NCI-H2196 treated with DMSO at 0.1 percent for 48 hours (cell line): ENCODE measurements around the gene TNP1.

Source experiments
- DNase-seq: peaks from one replicate; lab custom pipeline; 2025; ENCODE audit not compliant: unreplicated experiment; lab: John Stamatoyannopoulos, UW

TNP1 gene

DNA sequence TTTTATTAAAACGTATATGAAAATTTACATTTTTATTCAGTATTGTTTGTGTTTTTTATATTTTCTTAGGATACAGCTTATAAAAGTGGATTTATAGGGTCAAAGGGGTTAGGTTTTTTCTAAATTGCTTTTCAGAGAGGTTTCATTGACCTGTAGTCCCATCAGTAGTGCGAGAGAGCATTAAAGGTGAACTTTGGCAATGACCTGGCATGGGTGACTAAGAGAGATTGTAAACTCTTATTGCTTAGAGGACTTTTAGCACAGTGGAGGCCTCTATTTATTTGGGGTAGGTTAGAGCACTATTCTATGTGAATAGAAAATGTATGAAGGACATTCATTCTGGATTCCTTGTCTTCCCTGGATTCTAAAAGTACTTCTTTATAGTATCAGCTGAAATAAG, 16.0 kb upstream of the TNP1 start:
- no peak for DNase-seq

DNA sequence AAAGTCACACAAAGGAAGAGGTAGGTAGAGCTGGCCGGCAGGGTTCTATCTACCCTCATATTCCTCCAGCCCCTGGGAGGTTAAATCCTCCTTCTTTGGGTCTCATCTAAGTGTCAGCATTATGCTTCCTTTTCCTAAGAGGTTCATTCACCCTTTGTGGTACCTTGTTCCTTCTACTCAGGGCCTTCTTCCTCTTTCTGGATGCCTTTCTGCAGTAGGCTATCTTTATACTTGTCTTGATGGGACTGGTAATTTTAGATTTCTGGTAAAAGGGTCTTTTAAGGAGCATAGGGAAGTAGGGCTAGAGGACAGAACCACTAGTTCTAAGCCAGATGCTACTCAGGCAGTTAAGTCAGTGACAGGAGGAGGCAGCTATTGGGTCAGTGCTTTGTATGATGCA, 13.7 kb upstream of the TNP1 start:
- no peak for DNase-seq

DNA sequence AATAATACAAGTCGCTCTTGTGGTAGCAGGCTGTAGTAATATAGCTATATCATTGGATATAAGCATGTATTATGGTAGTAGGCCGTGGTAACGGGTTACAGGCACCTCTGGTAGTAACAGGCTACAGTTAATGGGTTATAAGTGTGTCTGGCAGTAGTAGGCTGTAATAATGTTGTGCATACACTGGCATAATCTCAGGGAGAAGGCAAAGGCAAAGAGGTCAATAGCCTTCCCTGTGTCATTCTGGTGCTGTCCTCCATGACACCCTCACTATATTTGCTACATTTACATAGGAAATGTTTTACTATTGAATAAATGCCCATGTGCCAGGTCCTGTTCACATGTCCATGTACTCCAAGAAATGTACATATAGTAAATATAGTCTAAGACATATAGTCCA, 12.8 kb upstream of the TNP1 start:
- no peak for DNase-seq

DNA sequence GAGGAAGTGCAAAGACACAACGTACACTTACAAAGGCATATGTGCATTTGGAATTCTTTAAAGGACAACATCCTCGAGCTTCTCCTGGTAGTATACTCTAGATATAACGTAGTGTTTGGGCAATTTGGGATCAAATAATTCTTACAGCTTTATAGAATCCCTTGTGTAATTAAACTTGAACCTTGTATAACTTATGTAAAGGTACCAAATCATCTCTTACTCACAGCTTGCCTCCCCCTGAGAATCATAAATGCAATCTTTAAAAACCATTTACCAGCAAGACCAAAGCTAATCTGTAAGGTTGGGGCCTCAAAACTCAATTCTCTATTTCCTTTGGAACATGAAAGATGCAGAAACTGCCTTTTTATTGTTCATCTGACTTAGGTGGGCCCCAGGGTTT, 12.2 kb upstream of the TNP1 start:
- DNase-seq, result no peak

DNA sequence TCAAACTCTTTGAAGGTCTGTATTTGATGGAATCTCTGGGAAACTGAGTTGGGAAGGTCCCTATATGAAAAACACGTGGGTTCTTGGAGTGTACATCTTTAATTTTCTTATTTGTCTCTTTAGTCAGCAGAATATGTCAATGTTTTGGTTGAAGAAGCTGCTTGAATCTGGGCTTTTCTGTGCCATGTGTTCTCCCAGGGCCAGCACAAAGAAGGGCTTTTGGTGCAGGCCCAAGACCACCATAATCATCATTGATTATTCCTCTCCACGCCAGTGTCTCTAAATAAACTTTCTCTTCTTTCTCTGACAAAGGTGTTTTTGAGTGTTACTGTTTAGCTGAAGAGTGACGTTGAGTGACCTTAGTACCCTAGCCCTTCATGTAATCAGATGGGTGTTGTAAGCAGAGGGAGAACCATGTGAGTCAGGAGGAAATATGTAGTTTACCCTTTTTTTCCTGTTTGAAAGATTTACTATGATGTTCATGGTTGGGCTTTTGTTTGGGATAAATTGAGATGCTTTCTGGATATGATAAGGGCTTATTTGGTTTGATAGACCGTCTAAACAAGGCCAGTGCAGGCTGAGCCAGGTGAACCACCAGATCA, 11.6 kb upstream of the TNP1 start:
- DNase-seq, result no peak

DNA sequence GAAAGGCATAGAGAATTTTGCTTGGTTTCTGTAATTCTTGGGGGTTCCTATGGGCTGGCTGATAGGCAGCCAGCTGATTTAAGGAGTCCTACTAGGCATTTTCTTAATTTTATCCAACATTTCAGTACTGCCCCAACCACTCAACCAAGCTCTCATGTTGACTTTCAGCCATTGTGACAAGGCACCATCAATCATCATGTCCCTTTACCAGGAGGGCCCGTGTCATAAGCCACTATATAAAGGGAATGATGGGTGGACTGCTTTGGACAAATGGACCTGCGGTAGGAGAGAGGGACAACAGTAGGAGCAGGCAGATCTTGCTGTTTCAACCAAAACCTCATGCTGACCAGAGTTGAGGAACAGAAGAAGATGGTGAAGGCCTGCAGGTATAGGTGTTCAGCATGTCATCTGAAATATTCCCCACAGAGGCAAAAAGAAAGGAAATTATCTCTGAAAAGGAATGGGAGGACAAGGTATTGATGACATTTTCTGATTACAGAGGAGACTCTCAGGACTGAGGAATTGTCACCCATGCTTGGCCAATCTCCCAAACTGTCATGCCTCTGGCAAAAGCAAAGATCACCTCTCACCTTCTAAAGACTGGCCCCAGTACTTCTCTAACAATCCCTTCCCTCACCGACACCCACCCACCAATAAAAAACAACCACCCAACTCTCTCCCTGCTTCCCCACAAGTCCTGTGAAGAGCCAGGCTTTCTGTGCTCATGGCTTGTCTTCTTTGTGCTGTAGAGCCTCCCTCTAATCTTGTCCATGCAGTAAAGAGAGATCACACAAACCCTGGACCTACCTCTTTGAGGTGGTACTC, 10.9 kb upstream of the TNP1 start:
- no peak for DNase-seq

DNA sequence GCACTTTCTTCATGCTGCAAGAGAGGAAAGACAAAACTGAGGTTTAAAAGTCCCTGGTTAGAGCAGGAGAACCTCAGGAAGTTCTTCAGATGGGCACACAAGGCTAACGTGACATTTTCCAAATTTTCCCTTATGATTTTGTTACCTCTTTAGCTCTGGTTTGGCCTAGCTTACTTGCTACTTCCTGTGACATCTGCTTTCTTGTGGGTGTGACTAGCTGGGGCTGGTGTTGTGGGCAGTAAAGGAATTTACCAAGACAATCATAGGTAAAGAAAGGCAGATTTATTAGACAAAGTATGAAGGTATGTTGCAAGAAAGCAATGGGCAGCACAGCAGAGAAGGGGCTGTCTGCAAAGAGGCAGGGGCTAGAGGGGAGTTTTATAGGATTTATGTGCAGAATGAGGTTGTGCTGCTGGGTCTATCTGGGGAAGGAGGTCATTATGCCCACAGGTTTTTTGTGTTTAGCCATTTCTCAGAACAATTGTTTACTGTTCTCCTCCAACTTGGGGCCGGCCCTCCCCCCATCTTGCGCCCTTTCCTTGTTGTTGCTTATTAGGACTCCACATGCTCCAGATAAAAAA, 6.7 kb upstream of the TNP1 start:
- DNase-seq, result no peak

DNA sequence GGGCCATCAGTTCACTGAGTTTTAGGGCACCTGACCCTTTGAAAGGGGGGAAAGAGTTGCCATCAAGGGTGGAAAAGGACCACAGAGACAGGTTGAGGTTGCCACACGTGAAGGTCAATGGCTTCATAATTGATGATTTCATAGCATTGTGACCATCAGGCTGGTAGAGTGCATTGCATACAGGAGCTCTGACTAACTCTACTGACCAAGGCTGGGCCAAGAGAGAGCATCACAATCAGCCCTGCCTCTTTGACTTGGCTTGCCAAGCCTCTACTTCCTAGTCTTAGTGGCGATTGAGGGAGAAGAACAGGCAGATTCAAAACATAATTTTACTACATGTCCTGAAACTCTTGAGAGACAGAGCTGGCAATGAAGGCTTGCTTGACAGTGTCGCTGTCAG, 5.8 kb upstream of the TNP1 start:
- DNase-seq, result no peak

DNA sequence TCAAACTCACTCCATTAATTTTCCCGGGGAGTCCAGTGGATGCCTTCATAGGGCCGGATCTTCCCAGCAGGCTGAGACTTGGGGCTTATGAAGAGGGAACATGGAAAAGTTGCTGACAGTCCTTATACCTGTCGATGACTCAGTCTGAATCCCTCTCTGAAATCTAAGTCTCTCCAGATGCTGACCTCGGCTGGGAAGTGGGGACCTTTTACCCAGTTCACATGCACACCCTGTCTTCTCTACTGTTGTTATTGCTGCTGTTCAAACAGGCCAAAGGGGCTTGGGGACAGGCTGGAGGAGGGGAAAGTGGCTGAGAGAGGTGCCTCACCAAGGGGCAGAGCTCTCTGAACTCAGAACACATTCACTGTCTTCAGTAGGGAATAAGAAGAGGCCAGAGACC, 4.1 kb upstream of the TNP1 start:
- no peak for DNase-seq

DNA sequence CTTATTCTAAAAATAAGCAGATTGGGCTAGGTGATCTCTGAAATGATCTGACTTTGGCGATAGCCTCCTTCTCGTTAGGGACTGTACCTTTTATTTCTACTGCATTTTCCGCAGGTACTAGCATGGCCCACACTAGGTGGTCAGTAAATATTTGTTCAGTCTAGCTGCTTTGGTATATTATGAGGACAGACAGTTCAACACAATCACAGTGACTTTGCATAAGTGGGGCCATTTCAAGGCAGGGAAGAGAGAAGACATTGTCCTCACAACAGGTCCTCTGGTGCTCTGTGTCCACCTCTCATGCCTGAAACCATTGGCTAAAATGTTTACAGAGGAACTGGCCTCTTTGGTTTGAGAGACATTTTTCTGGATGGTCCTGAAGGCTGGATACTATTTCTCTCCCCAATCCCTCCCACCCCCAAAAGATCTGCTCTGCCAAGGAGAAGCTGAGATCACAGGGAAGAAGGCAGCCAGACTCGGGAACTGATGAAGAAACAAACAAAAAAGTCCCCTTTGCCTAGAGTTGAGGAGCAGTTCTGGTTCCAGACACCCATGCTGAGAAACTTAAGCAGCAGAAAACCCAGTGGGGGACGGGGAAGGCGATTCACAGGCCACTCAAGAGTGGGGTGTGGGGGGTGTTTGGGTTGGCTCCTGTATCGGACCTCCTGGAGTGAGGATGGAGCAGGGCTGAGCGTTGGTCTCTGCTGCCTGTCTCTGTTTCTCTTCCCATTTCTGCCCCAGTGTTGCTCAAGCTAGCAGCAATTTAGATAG, 2.9 kb upstream of the TNP1 start:
- DNase-seq, result no peak

DNA sequence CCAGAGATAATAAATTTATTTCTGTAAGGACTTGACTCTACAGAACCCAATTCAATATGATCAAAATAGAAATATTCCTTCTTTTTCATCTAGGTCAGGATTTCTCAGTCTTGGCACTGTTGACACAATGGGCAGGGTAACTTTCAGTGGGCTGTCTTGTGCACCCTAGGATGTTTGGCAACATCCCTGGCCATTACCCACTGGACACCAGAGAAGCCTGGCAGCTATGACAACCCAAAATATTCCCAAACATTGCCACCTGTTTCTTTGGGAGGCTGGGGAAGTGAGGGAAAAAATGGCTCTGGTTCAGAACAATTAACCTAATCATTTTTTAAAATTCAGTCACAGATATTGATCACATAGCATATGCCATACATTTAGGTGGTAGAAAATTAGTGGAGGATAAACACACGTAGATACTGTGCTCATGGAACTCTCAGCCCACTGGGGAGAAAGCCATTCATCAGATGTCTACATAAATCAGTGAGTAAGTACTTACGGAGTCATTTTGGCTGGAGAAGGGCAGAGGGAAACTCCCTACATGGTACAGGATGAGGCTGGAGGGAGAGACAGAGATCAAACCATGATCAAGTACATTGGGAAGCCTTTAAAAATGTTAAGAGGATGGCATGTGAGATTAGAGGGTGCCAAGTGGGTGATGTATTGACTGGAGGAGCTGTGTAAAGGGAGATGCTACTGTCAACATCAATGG, 718 bp upstream of the TNP1 start:
- DNase-seq, result no peak

DNA sequence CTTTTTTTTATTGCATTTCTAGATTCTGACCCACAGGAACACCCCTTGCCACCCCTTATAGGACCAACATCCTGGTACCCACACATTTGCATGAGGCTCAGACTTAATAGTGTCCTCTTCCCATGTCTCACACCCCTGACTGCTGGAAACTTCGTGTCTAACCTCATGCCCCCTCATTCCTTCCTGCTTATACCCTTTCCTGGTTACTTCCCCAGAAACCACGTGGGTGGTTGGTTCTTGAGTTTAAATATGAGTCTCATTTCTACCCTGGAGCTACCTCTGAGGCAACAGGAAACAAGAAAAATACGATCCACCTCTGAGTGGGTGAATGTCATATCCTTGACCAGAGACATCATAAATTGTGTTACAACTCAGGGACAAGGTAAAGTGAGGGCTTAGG, 1.6 kb downstream of the TNP1 start:
- no peak for DNase-seq

DNA sequence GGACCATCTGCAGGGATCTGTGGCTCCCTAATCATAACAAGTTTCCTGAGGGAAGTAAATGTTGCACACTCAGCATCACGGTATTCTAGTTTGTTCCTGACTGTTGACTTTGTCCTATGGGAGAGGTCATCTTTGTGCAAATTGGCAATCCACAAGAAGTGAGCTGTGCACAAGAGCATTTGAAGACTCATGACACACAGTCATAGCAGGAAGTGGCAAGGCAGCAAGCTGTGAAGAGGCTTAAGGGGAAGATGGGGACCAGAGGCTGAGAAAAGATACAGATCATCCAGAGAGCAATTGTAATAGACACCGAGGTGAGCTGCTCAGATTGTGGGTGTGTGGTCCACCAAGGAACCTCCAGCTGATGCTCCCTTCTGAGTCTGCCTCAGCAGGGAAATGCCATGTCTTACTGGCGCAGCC, 2.7 kb downstream of the TNP1 start:
- DNase-seq, result no peak

DNA sequence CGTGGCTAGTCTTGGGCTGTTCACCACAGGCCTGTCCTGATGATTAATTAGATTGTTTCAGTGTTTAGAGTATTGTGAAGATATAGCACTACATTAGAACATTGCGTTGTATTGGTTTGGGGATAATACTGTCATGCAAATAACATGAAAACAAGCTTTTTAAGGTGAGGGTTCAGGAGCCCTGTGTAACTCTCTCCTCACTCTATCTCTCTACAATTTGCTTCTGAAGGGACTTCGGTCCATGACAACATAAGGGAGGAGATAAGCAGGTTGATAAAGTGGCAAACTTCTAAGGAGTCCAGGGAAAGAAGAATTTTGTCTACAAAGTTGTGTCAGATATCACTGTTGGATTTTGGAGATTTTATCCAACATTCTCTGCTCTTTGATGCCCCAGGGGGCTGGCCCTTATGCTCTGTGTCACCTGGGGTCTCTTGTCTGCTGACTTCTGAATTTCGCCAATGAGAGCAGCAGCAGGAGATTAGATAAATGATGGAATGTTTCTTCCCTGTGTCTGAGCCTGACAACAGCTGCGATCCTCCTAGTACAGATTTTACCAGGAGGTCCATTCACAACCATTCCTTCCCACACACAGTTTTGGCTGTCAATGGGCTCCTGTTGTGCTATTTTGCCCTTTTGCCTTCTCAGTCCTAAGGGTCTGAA, 3.3 kb downstream of the TNP1 start:
- DNase-seq, result no peak

DNA sequence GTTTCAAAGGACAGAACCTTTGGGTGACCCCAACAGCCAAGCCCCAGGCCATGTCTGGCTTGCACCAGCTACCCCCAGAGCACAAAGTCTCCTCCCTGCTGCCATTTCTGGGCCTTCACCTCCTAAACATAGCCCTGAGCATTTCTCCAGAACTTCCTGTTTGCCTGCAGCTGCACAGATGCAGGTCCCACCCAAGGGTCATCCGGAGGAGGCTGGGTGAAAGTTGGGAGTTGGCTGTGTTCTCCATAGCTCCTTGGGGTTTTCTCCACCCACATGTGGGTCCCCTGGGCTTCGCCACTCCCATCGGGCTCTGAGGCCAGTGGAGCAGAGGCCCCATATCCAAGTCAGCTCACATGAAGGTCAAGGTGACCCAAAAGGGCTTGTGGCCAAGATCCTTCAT, 4.3 kb downstream of the TNP1 start:
- DNase-seq, result no peak

DNA sequence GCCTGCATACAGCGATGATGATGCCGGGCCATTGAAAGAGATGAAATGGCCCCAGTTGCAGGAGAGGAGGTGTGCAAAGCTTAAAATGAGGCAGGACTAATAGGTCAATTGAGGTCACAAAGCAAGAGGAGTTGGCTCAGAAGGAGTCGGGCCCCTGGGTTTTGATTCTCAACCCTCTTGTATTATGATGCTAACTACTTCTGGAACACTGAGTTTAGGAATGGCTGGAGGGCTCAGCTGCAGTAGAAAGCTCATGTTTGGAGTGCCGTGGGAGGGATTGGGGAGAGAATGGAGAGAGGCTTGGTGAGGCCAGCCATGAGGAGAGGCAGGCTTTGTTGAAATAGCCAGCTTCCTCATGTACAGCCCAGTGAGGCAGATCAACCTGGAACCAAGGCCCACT, 4.8 kb downstream of the TNP1 start:
- no peak for DNase-seq

DNA sequence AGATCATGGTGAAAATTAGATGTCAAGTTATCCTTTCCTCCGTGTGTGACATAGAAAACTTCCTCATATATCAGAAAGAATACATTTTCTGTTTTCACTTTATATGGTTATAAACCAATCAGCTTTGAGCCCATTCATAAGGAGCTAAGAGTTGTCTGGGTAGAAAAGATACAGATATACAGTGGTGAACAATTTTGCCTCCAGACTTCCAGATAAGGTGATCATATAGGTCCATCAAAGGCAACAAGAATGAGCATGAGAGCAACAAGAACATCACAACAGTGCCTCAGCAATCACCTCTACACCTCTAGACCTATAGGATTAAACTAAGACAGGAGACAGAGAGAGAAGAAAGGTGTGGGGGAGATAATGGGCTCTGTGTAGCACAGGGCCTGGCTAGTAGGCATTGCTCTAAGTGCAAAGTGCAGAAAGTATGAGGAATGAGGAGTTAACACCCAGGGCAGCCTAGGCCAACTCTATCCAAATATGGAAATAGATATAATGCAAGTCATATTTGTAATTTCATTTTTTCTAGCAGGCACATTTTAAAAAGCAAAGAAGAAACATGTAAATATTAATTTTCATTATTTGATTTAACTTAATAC, 8.3 kb downstream of the TNP1 start:
- no peak for DNase-seq

DNA sequence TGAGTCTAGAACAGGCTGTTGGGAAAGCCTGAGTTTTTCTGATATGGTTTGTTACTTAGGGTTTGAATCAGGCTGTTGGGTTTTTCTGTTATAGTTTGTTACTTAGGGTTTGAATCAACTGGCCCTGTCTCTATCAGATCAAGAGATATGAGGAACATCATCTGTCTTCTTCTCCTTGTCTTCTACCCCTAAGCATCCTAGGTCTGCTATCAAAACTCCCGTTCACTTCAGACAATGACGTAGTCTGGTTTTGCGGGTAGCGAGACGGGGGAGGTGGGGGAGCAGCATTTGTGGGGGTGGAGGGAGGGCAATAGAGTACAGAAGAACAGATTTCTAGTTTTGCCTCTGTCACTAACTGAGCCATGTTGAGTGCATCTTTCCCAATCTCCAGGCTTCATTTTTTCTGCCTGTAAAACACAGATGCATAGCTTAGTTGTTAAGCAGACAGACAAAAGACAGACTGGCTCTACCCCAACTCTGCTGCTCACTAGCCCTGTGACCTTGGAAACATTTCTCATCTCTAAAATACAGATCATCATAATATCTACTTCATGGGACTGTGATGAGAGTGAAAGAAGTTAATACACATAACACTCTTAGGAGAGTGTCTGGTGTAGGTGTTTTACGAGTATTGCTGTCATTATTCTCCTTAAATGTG, 9.1 kb downstream of the TNP1 start:
- no peak for DNase-seq

DNA sequence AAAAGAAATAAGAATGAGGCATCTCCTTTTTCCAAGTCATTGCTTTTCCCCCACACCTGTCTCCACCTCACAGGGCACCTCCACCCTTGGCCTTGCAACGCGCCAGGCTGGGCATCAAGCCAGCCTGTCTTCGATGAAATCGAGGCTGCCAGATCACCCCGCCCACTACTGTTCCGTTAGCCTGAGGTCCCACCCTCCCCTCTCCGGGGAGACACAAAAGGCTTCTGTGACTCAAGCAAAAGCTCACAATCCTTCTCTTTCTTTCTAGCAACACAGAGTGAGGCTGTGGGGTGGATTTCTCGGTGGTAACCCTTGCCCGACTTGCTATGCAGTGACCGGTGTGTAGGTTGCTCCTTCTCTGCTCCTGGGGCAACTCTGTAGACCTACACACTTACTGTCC, 9.9 kb downstream of the TNP1 start:
- DNase-seq, result peak; percentile 67

DNA sequence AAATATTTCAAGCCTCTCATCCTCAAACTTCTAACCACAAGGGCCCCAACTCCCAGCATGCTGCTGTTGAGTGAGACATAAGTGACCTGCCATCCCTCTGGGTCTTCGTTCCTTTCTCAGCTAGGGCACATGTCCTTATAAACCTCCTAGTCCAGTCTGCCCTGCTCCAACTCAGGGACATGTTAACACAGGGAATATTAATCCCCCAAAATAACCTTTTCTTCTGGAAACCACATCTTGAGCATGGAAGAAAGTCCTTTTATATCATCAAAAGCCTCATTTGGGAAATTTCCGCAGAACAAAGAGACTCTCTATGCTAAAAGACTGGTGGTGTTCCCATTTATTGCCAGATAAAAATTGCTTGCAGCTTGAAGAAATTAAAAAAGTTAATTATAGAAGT, 14.4 kb downstream of the TNP1 start:
- DNase-seq, result no peak
